WTC11 (cell line): ENCODE results near the gene GPX3.

Experiments used
- ATF3 ChIP-seq: sonication (generic); formaldehyde crosslinking; conservative IDR thresholded peaks from 2 replicates; pipeline ENCODE4 v1.8.1; 2022; ENCODE audit warnings: mild to moderate bottlenecking, missing genetic modification reagents
- CTCF ChIP-seq: fragments of 200-600 bp; IDR thresholded peaks from 2 replicates; pipeline ENCODE4 v1.8.0; 2022; ENCODE audit warnings: antibody characterized with exemption
- NFE2L1 ChIP-seq: sonication (generic); formaldehyde crosslinking; IDR thresholded peaks from 2 replicates; pipeline ENCODE4 v1.8.1; 2023; ENCODE audit warnings: missing genetic modification reagents
- RELA ChIP-seq: sonication (generic); formaldehyde crosslinking; IDR thresholded peaks from 2 replicates; pipeline ENCODE4 v1.8.1; 2022; ENCODE audit warnings: missing genetic modification reagents, mild to moderate bottlenecking, borderline replicate concordance

- no peak for TF ChIP-seq RELA
- TF ChIP-seq ATF3 = no peak
- no peak for TF ChIP-seq NFE2L1
- no peak; the same call in 1 of the 2 replicates for TF ChIP-seq CTCF
Observed at GRCh38 chr5:151048526-151048925, 28.1 kb downstream of the GPX3 start.
